GM19099 (cell line): Measurements from ENCODE around the gene NAT16.

ENCODE experiments used
- POLR2A ChIP-seq: IDR thresholded peaks from 3 replicates; pipeline ENCODE4 v1.6.1; 2011; ENCODE audit warnings: low read depth; ENCODE audit not compliant: insufficient read length; ENCODE audit errors: extremely low read depth

Gene NAT16

GRCh38 chr7:101126651-101127459, 53.2 kb downstream of the NAT16 start, which contains the start of gene SERPINE1:
TSS of gene SERPINE1 (plus strand) at chr7:101127104. CDS start at chr7:101128394, 1,290 bp downstream.
- TF ChIP-seq POLR2A = peak; percentile 46

- no peak for TF ChIP-seq POLR2A
Observed at GRCh38 chr7:101125989-101126650, 54.0 kb downstream of the NAT16 start.

GRCh38 chr7:101124376-101125056, 55.6 kb downstream of the NAT16 start:
- TF ChIP-seq POLR2A = no peak

GRCh38 chr7:101123703-101124068, 56.4 kb downstream of the NAT16 start:
- TF ChIP-seq POLR2A = no peak

- TF ChIP-seq POLR2A = no peak
Observed at GRCh38 chr7:101122933-101123702, 57.0 kb downstream of the NAT16 start.

- no peak for TF ChIP-seq POLR2A
Observed at GRCh38 chr7:101121991-101122932, 57.8 kb downstream of the NAT16 start.
